Lung (tissue), 12 donors: ENCODE measurements around the gene IMP3. TPM values are rescaled to one million over a fixed set of nuclear protein-coding genes. Genes with fewer than 3 reads are reported as not detected.
A peak's percentile ranks its signal among the peaks of the same experiment; 100 is the strongest.

ENCODE experiments used
- ATAC-seq: fragments of 200-7000 bp; cut with Tn5 transposase; one replicate; pipeline ENCODE4 v1.9.1; 2020; ENCODE audit warnings: moderate number of reproducible peaks; ENCODE audit not compliant: insufficient read depth, low FRiP score
- DNase-seq, 3 donors: peaks; one replicate each; pipeline ENCODE4 v3.0.0-alpha.2; 2013 to 2017
- H3K27ac ChIP-seq, 2 donors: one replicate each; pipeline ENCODE4 v1.5.1; 2013; ENCODE audit warnings: mild to moderate bottlenecking in 2 of 2, moderate library complexity in 2 of 2, control low read depth in 1 of 2, inconsistent platforms in 1 of 2, low read depth in 1 of 2, low read length in 1 of 2
- H3K27me3 ChIP-seq, 3 donors: one replicate each; pipeline ENCODE4 v1.5.1; 2013; ENCODE audit warnings: low read length in 2 of 3; ENCODE audit not compliant: control insufficient read depth in 3 of 3, insufficient read depth in 3 of 3
- H3K36me3 ChIP-seq, 4 donors: one replicate each; pipeline ENCODE4 v1.5.1; 2013; ENCODE audit warnings: low read length in 4 of 4, mild to moderate bottlenecking in 1 of 4, moderate library complexity in 1 of 4; ENCODE audit not compliant: control insufficient read depth in 4 of 4, insufficient read depth in 4 of 4
- H3K4me1 ChIP-seq, 5 donors: one replicate each; pipeline ENCODE4 v1.5.1; 2013; ENCODE audit warnings: low read length in 5 of 5, mild to moderate bottlenecking in 2 of 5, moderate library complexity in 1 of 5; ENCODE audit not compliant: control insufficient read depth in 5 of 5, insufficient read depth in 5 of 5
- H3K4me3 ChIP-seq: one replicate; pipeline ENCODE4 v1.5.1; 2013; ENCODE audit warnings: mild to moderate bottlenecking, control low read depth, moderate library complexity
- H3K9ac ChIP-seq, 2 donors: one replicate each; pipeline ENCODE4 v1.5.1; 2013; ENCODE audit warnings: low read length in 2 of 2, control low read depth in 1 of 2; ENCODE audit not compliant: insufficient read depth in 1 of 2
- H3K9me3 ChIP-seq, 4 donors: one replicate each; pipeline ENCODE4 v1.5.1; 2013; ENCODE audit warnings: low read length in 3 of 4, mild to moderate bottlenecking in 1 of 4, moderate library complexity in 1 of 4; ENCODE audit not compliant: control insufficient read depth in 4 of 4, insufficient read depth in 3 of 4
- CTCF ChIP-seq: IDR thresholded peaks from 2 replicates; pipeline ENCODE4 v1.5.1; 2012; ENCODE audit warnings: mild to moderate bottlenecking; ENCODE audit errors: control extremely low read depth, extremely low read depth
- WGBS, 2 donors: extraction: QIAGEN DNeasy Blood & Tissue Kit; methylation state at CpG; one replicate each; pipeline ENCODE4 v1.1.7; 2013; 5-methylcytosine and 5-hydroxymethylcytosine counted together
- polyA plus RNA-seq, 2 donors: library from polyadenylated mRNA; stranded (reverse); fragments of 200-250 nt; gene quantifications; one replicate each; pipeline ENCODE4 v1.2.1, GENCODE V29; 2013
- total RNA-seq, 2 donors: library from RNA; depleted of rRNA in 1 of 2; stranded (reverse); fragments of >200 nt in 1 of 2; gene quantifications; one replicate each; pipeline ENCODE4 v1.2.1, GENCODE V29; 2014 to 2021
- donor health status: control.
- donor health status: control.
- donor health status: Bipolar disorder and iron deficiency.
- donor health status: healthy.
- donor health status: DM: yes; HTN: yes; CAD: no.

The IMP3 gene
- total and polyA plus RNA-seq, 4 donors = 34.2 to 78.4 (median 70.1) TPM

- no peaks in the 10 kb centered on the region for H3K9me3 ChIP-seq
- 74 to 88% methylated on average over 11 of the region's 11 CpGs for WGBS, 2 donors
- DNase-seq (no peak), ATAC-seq (no peak)
- H3K27me3 ChIP-seq = no peaks in the 10 kb centered on the region
- H3K27ac ChIP-seq = peak overlapping the region in 1 of 2 donors; percentile 50
- TF ChIP-seq CTCF = no peak
- peaks cover 0 to 4% (median 0%) of the 10 kb centered on the region in 4 donors for H3K36me3 ChIP-seq
- peaks cover 4 to 24% (median 20%) of the 10 kb centered on the region in 5 donors for H3K4me1 ChIP-seq
- no peak overlapping the region for H3K9ac ChIP-seq
- H3K4me3 ChIP-seq = no peak overlapping the region
These were observed 31.9 kb upstream of the IMP3 start for GRCh38 chr15:75671730-75672602.

- Histone ChIP-seq H3K4me3 (no peak overlapping the region), H3K9ac (no peak overlapping the region), H3K9me3 (no peaks in the 10 kb centered on the region), H3K4me1 (peaks cover 4 to 28% (median 18%) of the 10 kb centered on the region in 5 donors), H3K27me3 (no peaks in the 10 kb centered on the region), H3K36me3 (no peaks in the 10 kb centered on the region), H3K27ac (no peak overlapping the region)
- no peak for TF ChIP-seq CTCF
- WGBS, 2 donors = 79 to 88% methylated on average over 6 of the region's 6 CpGs
- no peak for DNase-seq
- no peak for ATAC-seq
These were observed 29.8 kb upstream of the IMP3 start for GRCh38 chr15:75669879-75670212.

- Histone ChIP-seq H3K27ac (no peak overlapping the region), H3K9me3 (no peaks in the 10 kb centered on the region), H3K27me3 (no peaks in the 10 kb centered on the region), H3K4me3 (no peak overlapping the region), H3K36me3 (no peaks in the 10 kb centered on the region), H3K4me1 (peaks cover 4 to 27% (median 21%) of the 10 kb centered on the region in 5 donors), H3K9ac (no peak overlapping the region)
- TF ChIP-seq CTCF = no peak
- DNase-seq (no peak), ATAC-seq (no peak)
- 79 to 87% methylated on average over 14 of the region's 14 CpGs for WGBS, 2 donors
These were observed 29.3 kb upstream of the IMP3 start for GRCh38 chr15:75669191-75669878.
